CD8-positive, alpha-beta memory T cell (primary cell): ENCODE data around the gene LCORL. TPM values are rescaled to one million over a fixed set of nuclear protein-coding genes. Genes with fewer than 3 reads are reported as not detected.

Source experiments
- CTCF ChIA-PET: fragments of 350-600 bp; sonication (Branson Sonifier 250); formaldehyde crosslinking; loops from one replicate; lab custom pipeline; 2021; ENCODE audit warnings: antibody characterized with exemption; lab: Charles Lee
- POLR2A ChIA-PET: fragments of 350-600 bp; sonication (Branson Sonifier 250); formaldehyde crosslinking; loops from one replicate; lab custom pipeline; 2021; ENCODE audit warnings: antibody characterized with exemption; lab: Charles Lee
- DNase-seq, 5 donors: peaks; one replicate each; pipeline versions ENCODE4 v3.0.0 to v3.0.0-alpha.2; 2020 to 2022; ENCODE audit warnings: mixed read lengths in 1 of 5
- H3K27ac ChIP-seq: one replicate; pipeline ENCODE4 v1.7.0; 2013; ENCODE audit warnings: low read depth, mild to moderate bottlenecking, low read length, moderate library complexity
- H3K27me3 ChIP-seq: 2 replicates; pipeline ENCODE4 v1.7.0; 2013; ENCODE audit warnings: low read length, mild to moderate bottlenecking; ENCODE audit not compliant: insufficient read depth, poor library complexity, severe bottlenecking
- H3K36me3 ChIP-seq: 2 replicates; pipeline ENCODE4 v1.7.0; 2013; ENCODE audit warnings: mild to moderate bottlenecking, low read length, moderate library complexity; ENCODE audit not compliant: insufficient read depth
- H3K4me1 ChIP-seq: 2 replicates; pipeline ENCODE4 v1.7.0; 2013; ENCODE audit warnings: mild to moderate bottlenecking, low read length, moderate library complexity; ENCODE audit not compliant: insufficient read depth
- H3K4me3 ChIP-seq: 2 replicates; pipeline ENCODE4 v1.7.0; 2013; ENCODE audit warnings: mild to moderate bottlenecking, low read length
- H3K9me3 ChIP-seq: 2 replicates; pipeline ENCODE4 v1.7.0; 2013; ENCODE audit warnings: mild to moderate bottlenecking, low read length
- H3K27ac Mint-ChIP-seq, 8 donors: one replicate each; pipeline ENCODE4 v1.8.0; 2020 to 2021; ENCODE audit warnings: mixed read lengths in 8 of 8, mild to moderate bottlenecking in 6 of 8, inconsistent platforms in 3 of 8, moderate library complexity in 3 of 8
- H3K27me3 Mint-ChIP-seq, 2 donors: one replicate each; pipeline ENCODE4 v1.8.0; 2020 to 2021; ENCODE audit warnings: mixed read lengths in 2 of 2, mild to moderate bottlenecking in 1 of 2, moderate library complexity in 1 of 2
- H3K36me3 Mint-ChIP-seq, 3 donors: one replicate each; pipeline ENCODE4 v1.8.0; 2020 to 2021; ENCODE audit warnings: mixed read lengths in 3 of 3, inconsistent platforms in 1 of 3, mild to moderate bottlenecking in 1 of 3
- H3K4me1 Mint-ChIP-seq, 3 donors: one replicate each; pipeline ENCODE4 v1.8.0; 2020 to 2021; ENCODE audit warnings: mixed read lengths in 3 of 3, inconsistent platforms in 1 of 3, mild to moderate bottlenecking in 1 of 3
- H3K4me3 Mint-ChIP-seq, 7 donors: one replicate each; pipeline ENCODE4 v1.8.0; 2020 to 2021; ENCODE audit warnings: mixed read lengths in 7 of 7, mild to moderate bottlenecking in 6 of 7, moderate library complexity in 4 of 7, inconsistent platforms in 2 of 7
- H3K9me3 Mint-ChIP-seq, 5 donors: one replicate each; pipeline ENCODE4 v1.8.0; 2020 to 2022; ENCODE audit warnings: mixed read lengths in 5 of 5, mild to moderate bottlenecking in 3 of 5, moderate library complexity in 2 of 5, inconsistent platforms in 1 of 5
- polyA plus RNA-seq: library from polyadenylated mRNA; unstranded; fragments of 300-500 nt; fragmentation: Illumina TruSeq; gene quantifications from one replicate; pipeline ENCODE4 v1.2.3, GENCODE V29; 2021
- total RNA-seq, 2 experiments: library from RNA; stranded (reverse); gene quantifications; one replicate each; pipeline ENCODE4 v1.2.3, GENCODE V29; 2021

Gene LCORL
- total and polyA plus RNA-seq, 3 experiments from 2014 or later = 6.9 to 9.1 (median 7.2) TPM

DNA sequence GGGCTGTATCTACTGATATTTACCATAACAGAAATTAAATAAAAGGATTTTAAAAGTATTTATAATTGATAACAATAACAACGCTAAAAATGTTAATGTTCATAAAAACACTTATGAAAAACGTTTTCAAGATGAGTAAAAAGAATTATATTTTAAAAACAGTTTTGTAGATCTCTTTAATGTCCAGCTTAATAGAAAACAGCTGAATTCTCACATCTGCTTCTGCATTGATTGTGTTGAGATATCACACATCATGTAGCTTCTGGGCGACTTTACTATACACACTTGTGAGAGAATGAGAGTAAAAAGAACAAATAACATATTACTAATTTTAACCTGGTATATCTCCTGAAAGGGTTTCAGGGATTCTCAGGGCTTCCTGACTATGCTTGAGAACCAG, 127.1 kb downstream of the LCORL start:
- H3K4me1 Mint-ChIP-seq = no peaks in the 10 kb centered on the region
- H3K27me3 Mint-ChIP-seq = no peaks in the 10 kb centered on the region
- no peak for DNase-seq
- Histone ChIP-seq H3K4me3 (no peak overlapping the region), H3K27me3 (no peaks in the 10 kb centered on the region), H3K4me1 (no peaks in the 10 kb centered on the region), H3K9me3 (no peaks in the 10 kb centered on the region), H3K27ac (no peak overlapping the region), H3K36me3 (no peaks in the 10 kb centered on the region)
- no peak overlapping the region for H3K4me3 Mint-ChIP-seq
- ChIA-PET POLR2A (no interaction called here), CTCF (no interaction called here)
- no peaks in the 10 kb centered on the region for H3K9me3 Mint-ChIP-seq
- H3K27ac Mint-ChIP-seq = no peak overlapping the region
- H3K36me3 Mint-ChIP-seq = peaks cover 4 to 8% (median 5%) of the 10 kb centered on the region in 3 donors

DNA sequence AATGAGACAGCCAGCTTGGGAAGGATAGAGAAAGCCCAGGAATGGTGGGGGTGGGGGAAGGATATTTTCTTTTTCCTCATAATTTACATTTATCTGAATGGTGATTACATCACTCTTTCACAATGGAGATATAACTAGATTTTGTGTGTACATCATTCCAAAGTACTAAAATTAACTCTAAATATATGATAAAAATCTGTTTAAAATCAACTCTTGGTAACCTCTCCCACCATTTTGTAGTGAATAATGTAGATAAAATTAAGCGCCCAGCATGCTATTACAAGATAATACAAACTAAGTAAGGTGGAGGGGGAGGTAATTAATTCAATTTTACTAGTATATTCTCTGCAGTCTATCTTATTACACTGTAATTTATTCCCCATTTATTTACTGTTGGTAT, 131.9 kb downstream of the LCORL start:
- peaks cover 1 to 8% (median 3%) of the 10 kb centered on the region in 3 donors for H3K36me3 Mint-ChIP-seq
- H3K9me3 Mint-ChIP-seq = no peaks in the 10 kb centered on the region
- no peaks in the 10 kb centered on the region for H3K36me3 ChIP-seq

DNA sequence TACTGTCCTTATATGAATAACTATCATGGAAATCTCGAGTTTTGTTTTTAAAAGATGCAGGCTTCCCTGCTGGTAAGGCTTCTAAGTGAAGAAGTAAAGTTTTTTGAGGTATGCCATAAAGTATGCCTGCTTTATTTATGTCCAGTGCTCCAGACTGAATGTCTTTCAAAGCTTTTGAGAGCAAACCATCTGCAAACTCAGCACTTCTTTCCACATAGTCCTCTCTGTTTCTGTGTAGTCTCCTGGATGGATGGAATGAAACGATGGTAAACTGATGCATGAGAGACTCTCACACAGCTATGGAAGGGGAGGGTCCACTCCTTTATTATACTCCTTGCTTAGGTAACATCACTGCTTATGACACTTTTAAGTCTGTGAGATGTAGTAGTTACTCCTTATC, 137.0 kb downstream of the LCORL start:
- no peaks in the 10 kb centered on the region for H3K27me3 Mint-ChIP-seq
- H3K4me1 Mint-ChIP-seq = no peaks in the 10 kb centered on the region
- ChIA-PET CTCF (no interaction called here), POLR2A (no interaction called here)
- Histone ChIP-seq H3K36me3 (no peaks in the 10 kb centered on the region), H3K27me3 (no peaks in the 10 kb centered on the region), H3K4me1 (no peaks in the 10 kb centered on the region), H3K9me3 (no peaks in the 10 kb centered on the region), H3K4me3 (no peak overlapping the region), H3K27ac (no peak overlapping the region)
- DNase-seq = no peak
- no peak overlapping the region for H3K27ac Mint-ChIP-seq
- H3K9me3 Mint-ChIP-seq = no peaks in the 10 kb centered on the region
- peaks cover 11 to 14% (median 14%) of the 10 kb centered on the region in 3 donors for H3K36me3 Mint-ChIP-seq
- no peak overlapping the region for H3K4me3 Mint-ChIP-seq

More for the DNA sequence above, 131.9 kb downstream of the LCORL start:
- ChIA-PET CTCF (no interaction called here), POLR2A (no interaction called here)
- no peak overlapping the region for H3K4me3 ChIP-seq
- no peak for DNase-seq
- H3K4me1 ChIP-seq = no peaks in the 10 kb centered on the region
- Mint-ChIP-seq H3K4me1 (no peaks in the 10 kb centered on the region), H3K27ac (no peak overlapping the region), H3K27me3 (no peaks in the 10 kb centered on the region), H3K4me3 (no peak overlapping the region)
- no peaks in the 10 kb centered on the region for H3K27me3 ChIP-seq
- no peak overlapping the region for H3K27ac ChIP-seq
- H3K9me3 ChIP-seq = no peaks in the 10 kb centered on the region

DNA sequence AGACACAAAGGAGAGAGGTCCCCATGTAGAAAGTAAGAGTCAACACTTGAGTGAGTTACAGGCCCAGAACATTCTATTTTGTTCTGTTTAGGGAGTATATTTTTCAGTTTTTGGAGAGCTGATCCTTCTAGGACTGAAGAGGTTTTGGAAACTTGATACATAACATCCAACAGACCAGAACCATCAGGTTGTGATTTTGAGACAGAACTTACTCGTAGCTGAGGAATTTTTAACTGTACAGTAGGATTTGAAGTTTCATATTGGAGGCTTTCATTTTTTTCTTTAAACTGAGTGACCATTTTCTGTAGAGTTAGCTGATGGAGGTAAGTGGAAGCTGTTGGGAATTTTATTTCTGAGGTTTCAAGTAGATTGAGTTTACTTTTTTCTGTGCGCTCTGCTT, 137.5 kb downstream of the LCORL start:
- Histone ChIP-seq H3K9me3 (no peaks in the 10 kb centered on the region), H3K27me3 (no peaks in the 10 kb centered on the region), H3K36me3 (no peaks in the 10 kb centered on the region), H3K4me1 (no peaks in the 10 kb centered on the region), H3K27ac (no peak overlapping the region), H3K4me3 (no peak overlapping the region)
- H3K27ac Mint-ChIP-seq = no peak overlapping the region
- no peaks in the 10 kb centered on the region for H3K27me3 Mint-ChIP-seq
- POLR2A ChIA-PET = no interaction called here
- H3K4me3 Mint-ChIP-seq = no peak overlapping the region
- no peaks in the 10 kb centered on the region for H3K9me3 Mint-ChIP-seq
- DNase-seq = no peak
- CTCF ChIA-PET = no interaction called here
- no peaks in the 10 kb centered on the region for H3K4me1 Mint-ChIP-seq
- H3K36me3 Mint-ChIP-seq = peaks cover 11 to 14% (median 14%) of the 10 kb centered on the region in 3 donors

DNA sequence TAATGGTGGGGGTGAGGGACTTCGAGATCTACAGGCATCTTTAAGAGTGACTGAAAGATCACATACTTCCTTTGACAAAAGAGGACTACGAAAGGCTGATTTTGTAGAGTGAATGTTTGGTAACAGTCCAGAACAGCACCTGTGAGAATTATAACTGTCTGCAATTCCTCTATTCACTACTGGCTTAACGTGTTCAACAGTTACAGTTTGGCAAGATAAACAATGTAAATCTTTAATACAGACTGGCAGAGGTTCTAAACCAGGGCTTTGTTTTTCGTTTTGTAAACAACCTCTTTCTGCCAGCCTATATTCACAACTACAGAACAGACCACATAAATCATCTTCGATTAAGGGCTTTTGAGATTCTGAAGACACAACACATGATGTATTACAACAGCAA, 143.9 kb downstream of the LCORL start:
- ChIA-PET CTCF (no interaction called here), POLR2A (no interaction called here)
- H3K27me3 Mint-ChIP-seq = no peaks in the 10 kb centered on the region
- H3K4me3 ChIP-seq = no peak overlapping the region
- H3K4me3 Mint-ChIP-seq = no peak overlapping the region
- no peak overlapping the region for H3K27ac ChIP-seq
- H3K4me1 ChIP-seq = no peaks in the 10 kb centered on the region
- peaks cover 3 to 19% (median 5%) of the 10 kb centered on the region in 3 donors for H3K36me3 Mint-ChIP-seq
- H3K27ac Mint-ChIP-seq = no peak overlapping the region
- DNase-seq = no peak
- H3K4me1 Mint-ChIP-seq = no peaks in the 10 kb centered on the region
- no peaks in the 10 kb centered on the region for H3K9me3 ChIP-seq
- H3K9me3 Mint-ChIP-seq = peaks cover 0 to 4% (median 3%) of the 10 kb centered on the region in 5 donors
- no peaks in the 10 kb centered on the region for H3K36me3 ChIP-seq
- no peaks in the 10 kb centered on the region for H3K27me3 ChIP-seq

DNA sequence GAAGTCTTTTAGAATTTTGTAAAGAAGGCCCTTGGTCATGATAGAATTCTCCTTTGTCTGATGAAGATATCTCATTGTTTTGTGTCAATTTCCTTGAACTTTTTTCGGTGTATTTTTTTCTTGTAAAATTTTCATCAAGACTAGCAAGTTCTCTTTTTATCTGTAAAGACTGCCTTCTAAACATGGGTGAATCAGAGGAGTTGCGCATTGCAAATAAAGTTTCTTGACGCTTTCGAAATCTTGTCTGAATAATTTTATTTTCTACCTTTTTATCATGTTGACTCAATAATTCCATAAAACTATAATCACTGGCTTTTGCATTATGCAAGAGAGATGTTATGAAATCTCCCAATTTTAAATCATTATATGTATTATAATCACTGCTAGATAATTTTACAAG, 144.6 kb downstream of the LCORL start:
- Mint-ChIP-seq H3K27ac (no peak overlapping the region), H3K4me1 (no peaks in the 10 kb centered on the region), H3K27me3 (no peaks in the 10 kb centered on the region), H3K4me3 (no peak overlapping the region), H3K36me3 (peaks cover 3 to 19% (median 5%) of the 10 kb centered on the region in 3 donors), H3K9me3 (peaks cover 0 to 4% (median 3%) of the 10 kb centered on the region in 5 donors)
- Histone ChIP-seq H3K27ac (no peak overlapping the region), H3K27me3 (no peaks in the 10 kb centered on the region), H3K4me1 (no peaks in the 10 kb centered on the region), H3K9me3 (no peaks in the 10 kb centered on the region), H3K36me3 (no peaks in the 10 kb centered on the region), H3K4me3 (no peak overlapping the region)
- ChIA-PET POLR2A (no interaction called here), CTCF (no interaction called here)
- DNase-seq = no peak

DNA sequence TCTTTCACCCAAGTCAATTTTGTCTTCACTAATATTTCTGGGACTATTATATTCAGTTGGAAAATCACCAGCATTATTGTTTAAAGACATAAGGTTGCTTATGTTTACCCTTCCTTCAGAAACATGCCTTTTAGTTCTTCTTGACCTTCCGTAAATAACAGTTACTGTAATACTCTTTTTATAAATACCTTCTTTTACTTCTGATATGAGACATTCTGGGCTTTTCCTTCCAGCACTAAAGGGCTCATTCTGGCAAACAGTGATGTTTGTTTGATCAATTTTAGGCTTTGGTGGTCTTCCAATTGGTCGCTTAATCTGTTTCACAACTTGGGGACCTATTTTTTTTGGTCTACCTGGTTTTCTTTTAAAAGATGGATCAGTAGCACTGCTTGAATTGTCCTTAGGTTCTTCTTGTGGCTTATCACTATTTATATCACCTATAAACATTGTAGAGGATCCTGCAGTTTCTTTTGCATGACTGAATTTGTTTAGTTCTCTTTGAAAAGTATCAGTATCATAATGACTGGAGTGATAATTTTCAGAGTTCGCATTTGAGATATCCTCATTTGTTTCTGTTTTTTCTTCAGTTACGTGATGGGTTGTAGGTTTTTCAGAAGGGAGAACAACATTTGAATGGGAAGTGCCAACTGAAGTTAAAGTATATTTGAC, 146.0 kb downstream of the LCORL start:
- H3K36me3 ChIP-seq = no peaks in the 10 kb centered on the region
- H3K36me3 Mint-ChIP-seq = peaks cover 3 to 19% (median 5%) of the 10 kb centered on the region in 3 donors
- H3K4me3 Mint-ChIP-seq = no peak overlapping the region
- DNase-seq = no peak
- CTCF ChIA-PET = no interaction called here
- peaks cover 0 to 4% (median 3%) of the 10 kb centered on the region in 5 donors for H3K9me3 Mint-ChIP-seq
- no peak overlapping the region for H3K4me3 ChIP-seq
- H3K4me1 Mint-ChIP-seq = no peaks in the 10 kb centered on the region
- POLR2A ChIA-PET = no interaction called here
- H3K27me3 Mint-ChIP-seq = no peaks in the 10 kb centered on the region
- H3K27me3 ChIP-seq = no peaks in the 10 kb centered on the region
- no peaks in the 10 kb centered on the region for H3K4me1 ChIP-seq
- H3K27ac Mint-ChIP-seq = no peak overlapping the region
- no peaks in the 10 kb centered on the region for H3K9me3 ChIP-seq
- no peak overlapping the region for H3K27ac ChIP-seq

DNA sequence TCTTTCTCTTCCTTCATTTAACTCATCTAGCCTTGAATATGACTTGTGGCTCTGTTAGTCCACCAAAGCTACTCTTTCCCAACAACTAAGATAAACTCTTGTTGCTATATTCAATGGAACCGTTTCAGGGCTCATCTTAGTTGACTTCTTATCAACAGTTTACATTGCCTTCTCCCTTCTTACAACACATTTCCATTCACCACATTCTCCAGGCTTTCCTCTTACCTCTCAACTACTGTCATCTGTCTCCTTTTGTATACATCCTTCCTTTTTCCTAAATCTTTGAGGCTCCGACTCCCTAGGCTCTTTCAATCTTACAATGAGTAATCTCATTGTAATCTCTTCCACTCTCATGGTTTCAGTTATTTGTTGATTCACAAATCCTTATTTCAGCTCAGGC, 152.2 kb downstream of the LCORL start:
- H3K9me3 Mint-ChIP-seq = peaks cover 0 to 5% (median 2%) of the 10 kb centered on the region in 5 donors
- no peak for DNase-seq
- H3K4me3 ChIP-seq = no peak overlapping the region
- H3K36me3 Mint-ChIP-seq = peaks cover 2 to 16% (median 7%) of the 10 kb centered on the region in 3 donors
- H3K27ac ChIP-seq = no peak overlapping the region
- no peaks in the 10 kb centered on the region for H3K4me1 Mint-ChIP-seq
- no peaks in the 10 kb centered on the region for H3K4me1 ChIP-seq
- H3K27me3 ChIP-seq = no peaks in the 10 kb centered on the region
- no peaks in the 10 kb centered on the region for H3K36me3 ChIP-seq
- no peak overlapping the region for H3K4me3 Mint-ChIP-seq
- H3K27ac Mint-ChIP-seq = no peak overlapping the region
- no peaks in the 10 kb centered on the region for H3K27me3 Mint-ChIP-seq
- H3K9me3 ChIP-seq = no peaks in the 10 kb centered on the region
- ChIA-PET CTCF (no interaction called here), POLR2A (no interaction called here)
